Naive thymus-derived CD4-positive, alpha-beta T cell (primary cell): ENCODE data around the gene ZCCHC14. TPM values are rescaled to one million over a fixed set of nuclear protein-coding genes. Genes with fewer than 3 reads are reported as not detected.
"Not testable (repeated sequence)": the region's sequence is repeated elsewhere in the genome, so short reads cannot be mapped to it uniquely, and the experiment has no call there.

ENCODE experiments used
- ATAC-seq: fragments of 150-1000 bp; cut with Tn5 transposase; 2 replicates; pipeline ENCODE4 v1.10.0; 2021; ENCODE audit warnings: mild to moderate bottlenecking, moderate library complexity
- CTCF ChIA-PET: fragments of 350-600 bp; sonication (Branson Sonifier 250); formaldehyde crosslinking; loops from one replicate; lab custom pipeline; 2021; ENCODE audit warnings: antibody characterized with exemption; lab: Charles Lee
- POLR2A ChIA-PET: fragments of 350-600 bp; sonication (Branson Sonifier 250); formaldehyde crosslinking; loops from one replicate; lab custom pipeline; 2021; ENCODE audit warnings: antibody characterized with exemption, inconsistent platforms; lab: Charles Lee
- DNase-seq, 9 donors: peaks; one replicate each; pipeline versions ENCODE4 v3.0.0 to v3.0.0-alpha.2; 2020 to 2022; ENCODE audit warnings: mixed read lengths in 1 of 9
- H3K27ac ChIP-seq: one replicate; pipeline ENCODE4 v1.7.0; 2013; ENCODE audit warnings: mild to moderate bottlenecking, low read depth, low read length, moderate library complexity
- H3K27me3 ChIP-seq, 2 donors: one replicate each; pipeline ENCODE4 v1.7.0; 2013; ENCODE audit warnings: low read length in 2 of 2, mild to moderate bottlenecking in 2 of 2, moderate library complexity in 2 of 2; ENCODE audit not compliant: control insufficient read depth in 2 of 2, insufficient read depth in 2 of 2
- H3K36me3 ChIP-seq, 3 experiments: 1 replicate in 2 of 3; 2 replicates in 1 of 3; pipeline ENCODE4 v1.7.0; 2013; ENCODE audit warnings: low read length in 3 of 3, mild to moderate bottlenecking in 3 of 3, moderate library complexity in 1 of 3; ENCODE audit not compliant: insufficient read depth in 3 of 3, control insufficient read depth in 2 of 3
- H3K4me1 ChIP-seq, 2 donors: one replicate each; pipeline ENCODE4 v1.7.0; 2013; ENCODE audit warnings: low read length in 2 of 2, mild to moderate bottlenecking in 2 of 2, moderate library complexity in 1 of 2; ENCODE audit not compliant: control insufficient read depth in 2 of 2, insufficient read depth in 2 of 2
- H3K4me3 ChIP-seq: 2 replicates; pipeline ENCODE4 v1.7.0; 2013; ENCODE audit warnings: mild to moderate bottlenecking, low read length
- H3K9me3 ChIP-seq, 3 experiments: 1 replicate in 2 of 3; 2 replicates in 1 of 3; pipeline ENCODE4 v1.7.0; 2013; ENCODE audit warnings: low read length in 3 of 3; ENCODE audit not compliant: control insufficient read depth in 2 of 3
- H3K27ac Mint-ChIP-seq, 9 donors: one replicate each; pipeline ENCODE4 v1.8.0; 2020 to 2022; ENCODE audit warnings: mixed read lengths in 9 of 9, mild to moderate bottlenecking in 8 of 9, moderate library complexity in 5 of 9, inconsistent platforms in 2 of 9
- H3K27me3 Mint-ChIP-seq, 5 donors: one replicate each; pipeline ENCODE4 v1.8.0; 2021 to 2022; ENCODE audit warnings: mixed read lengths in 5 of 5, mild to moderate bottlenecking in 1 of 5
- H3K36me3 Mint-ChIP-seq, 5 donors: one replicate each; pipeline ENCODE4 v1.8.0; 2020 to 2022; ENCODE audit warnings: mixed read lengths in 5 of 5, mild to moderate bottlenecking in 3 of 5, inconsistent platforms in 1 of 5
- H3K4me1 Mint-ChIP-seq, 7 donors: one replicate each; pipeline ENCODE4 v1.8.0; 2020 to 2022; ENCODE audit warnings: mixed read lengths in 7 of 7, mild to moderate bottlenecking in 3 of 7, inconsistent platforms in 1 of 7
- H3K4me3 Mint-ChIP-seq, 10 donors: one replicate each; pipeline ENCODE4 v1.8.0; 2020 to 2022; ENCODE audit warnings: mild to moderate bottlenecking in 10 of 10, mixed read lengths in 10 of 10, moderate library complexity in 6 of 10, inconsistent platforms in 2 of 10
- H3K9me3 Mint-ChIP-seq, 11 donors: one replicate each; pipeline ENCODE4 v1.8.0; 2020 to 2022; ENCODE audit warnings: mixed read lengths in 11 of 11, mild to moderate bottlenecking in 4 of 11, inconsistent platforms in 1 of 11, moderate library complexity in 1 of 11
- intact Hi-C, 2 donors: fragments of 100-400 bp; cut with micrococcal nuclease; formaldehyde crosslinking; loops; one replicate each; pipeline ENCODE4 v1.15.1; 2023
- polyA plus RNA-seq, 2 donors: library from polyadenylated mRNA; unstranded; fragments of 300-500 nt; fragmentation: Illumina TruSeq; gene quantifications; one replicate each; pipeline ENCODE4 v1.2.3, GENCODE V29; 2021
- total RNA-seq, 6 experiments: library from RNA in 5 of 6; stranded (reverse) in 5 of 6; gene quantifications; 1 replicate in 5 of 6; 2 replicates in 1 of 6; pipeline ENCODE4 v1.2.3 and lab custom pipeline; 2021 to 2026

ZCCHC14 gene
- total and polyA plus RNA-seq, 7 experiments from 2014 or later = 0.64 to 34.2 (median 18.3) TPM

DNA sequence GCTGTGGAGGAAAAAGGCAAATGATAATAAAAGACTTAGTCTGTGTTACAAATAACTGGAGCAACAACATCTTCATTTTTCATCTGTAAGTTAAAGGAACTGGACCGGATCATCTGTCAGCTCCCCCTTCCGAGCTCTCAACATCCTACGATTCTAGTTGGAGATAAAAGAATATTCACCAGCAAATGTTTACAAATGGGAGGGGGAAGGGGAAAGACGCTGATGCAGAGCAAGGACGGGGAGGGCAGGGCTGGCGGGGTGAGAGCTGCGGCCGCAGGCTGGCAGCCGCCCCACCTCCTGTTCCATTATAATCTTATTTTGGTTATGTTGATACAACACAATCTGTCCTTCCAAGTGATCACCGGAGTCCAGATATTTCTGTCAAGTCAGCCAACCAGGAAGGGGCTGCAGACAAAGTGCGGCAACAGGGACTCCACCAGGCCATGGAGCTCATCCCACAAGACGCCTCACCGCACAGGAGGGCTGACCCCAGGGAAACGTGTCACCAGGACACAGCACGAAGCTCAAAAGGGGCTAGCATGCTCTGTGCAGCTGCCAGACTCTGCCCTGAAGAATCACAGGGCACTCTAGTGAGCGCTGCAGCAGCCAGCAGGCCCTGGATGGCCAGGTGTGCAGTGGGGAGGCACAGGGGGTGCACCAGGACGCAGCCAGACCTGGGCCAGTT, 128.9 kb downstream of the ZCCHC14 start:
- Histone ChIP-seq H3K27me3 (no peaks in the 10 kb centered on the region), H3K4me3 (no peak overlapping the region), H3K4me1 (no peaks in the 10 kb centered on the region), H3K9me3 (no peaks in the 10 kb centered on the region), H3K36me3 (peaks cover 0 to 63% (median 2%) of the 10 kb centered on the region in 3 experiments), H3K27ac (peak overlapping the region; percentile 4)
- Mint-ChIP-seq H3K27ac (peak overlapping the region in 7 of 9 donors; percentile 4 to 82 (median 62)), H3K4me1 (peaks cover 25 to 45% (median 40%) of the 10 kb centered on the region in 7 donors), H3K4me3 (peak overlapping the region in 5 of 10 donors; percentile 9 to 62 (median 47)), H3K27me3 (no peaks in the 10 kb centered on the region), H3K9me3 (no peaks in the 10 kb centered on the region), H3K36me3 (peaks cover 0 to 27% (median 4%) of the 10 kb centered on the region in 5 donors)
- intact Hi-C loops = no loop called here
- CTCF ChIA-PET = interaction anchor here (0.6 kb wide), 1 partner anchor 512 kb away, joined by 3 read pairs; no protein-coding TSS in a partner anchor
- ATAC-seq (no peak), DNase-seq (no peak)
- POLR2A ChIA-PET = no interaction called here

DNA sequence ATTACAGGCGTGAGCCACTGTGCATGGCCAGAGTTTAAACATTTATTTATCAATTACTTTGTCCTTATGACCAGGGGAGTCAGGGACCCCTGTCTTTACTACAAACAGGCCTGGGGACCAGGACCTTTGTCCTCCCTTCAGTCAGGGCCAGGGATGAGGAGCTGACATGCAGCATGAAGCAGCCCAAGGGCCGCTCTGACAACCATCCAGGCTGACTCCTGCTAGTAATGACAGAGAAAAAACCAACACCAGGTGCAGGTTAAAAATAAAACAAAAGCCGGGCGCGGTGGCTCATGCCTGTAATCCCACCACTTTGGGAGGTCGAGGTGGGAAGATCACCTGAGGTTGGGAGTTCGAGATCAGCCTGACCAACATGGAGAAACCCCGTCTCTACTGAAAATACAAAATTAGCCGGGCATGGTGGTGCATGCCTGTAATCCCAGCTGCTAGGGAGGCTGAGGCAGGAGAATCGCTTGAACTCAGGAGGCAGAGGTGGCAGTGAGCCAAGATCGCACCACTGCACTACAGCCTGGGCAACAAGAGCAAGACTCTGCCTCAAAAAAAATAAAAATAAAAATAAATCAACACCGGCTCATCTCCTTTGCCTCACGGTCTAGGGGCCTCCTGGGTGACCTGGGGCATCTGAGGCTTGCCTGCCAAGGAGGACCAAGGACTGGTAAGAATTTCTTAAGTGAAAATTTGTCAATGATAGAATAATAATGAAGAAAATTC, 129.8 kb downstream of the ZCCHC14 start:
- DNase-seq, H3K4me3 Mint-ChIP-seq, CTCF ChIA-PET, ATAC-seq, POLR2A ChIA-PET, H3K27me3 ChIP-seq, H3K4me3 ChIP-seq, H3K27ac ChIP-seq, H3K9me3 ChIP-seq, H3K4me1 ChIP-seq, intact Hi-C loops, H3K27me3 Mint-ChIP-seq, H3K9me3 Mint-ChIP-seq: not testable (repeated sequence)
- H3K36me3 Mint-ChIP-seq = peaks cover under 1 to 37% (median 7%) of the 10 kb centered on the region in 5 donors
- peak overlapping the region in 3 of 9 donors; percentile 4 to 62 (median 14) for H3K27ac Mint-ChIP-seq
- H3K36me3 ChIP-seq = peaks cover 0 to 72% (median 4%) of the 10 kb centered on the region in 3 experiments
- H3K4me1 Mint-ChIP-seq = peaks cover 18 to 36% (median 33%) of the 10 kb centered on the region in 7 donors

DNA sequence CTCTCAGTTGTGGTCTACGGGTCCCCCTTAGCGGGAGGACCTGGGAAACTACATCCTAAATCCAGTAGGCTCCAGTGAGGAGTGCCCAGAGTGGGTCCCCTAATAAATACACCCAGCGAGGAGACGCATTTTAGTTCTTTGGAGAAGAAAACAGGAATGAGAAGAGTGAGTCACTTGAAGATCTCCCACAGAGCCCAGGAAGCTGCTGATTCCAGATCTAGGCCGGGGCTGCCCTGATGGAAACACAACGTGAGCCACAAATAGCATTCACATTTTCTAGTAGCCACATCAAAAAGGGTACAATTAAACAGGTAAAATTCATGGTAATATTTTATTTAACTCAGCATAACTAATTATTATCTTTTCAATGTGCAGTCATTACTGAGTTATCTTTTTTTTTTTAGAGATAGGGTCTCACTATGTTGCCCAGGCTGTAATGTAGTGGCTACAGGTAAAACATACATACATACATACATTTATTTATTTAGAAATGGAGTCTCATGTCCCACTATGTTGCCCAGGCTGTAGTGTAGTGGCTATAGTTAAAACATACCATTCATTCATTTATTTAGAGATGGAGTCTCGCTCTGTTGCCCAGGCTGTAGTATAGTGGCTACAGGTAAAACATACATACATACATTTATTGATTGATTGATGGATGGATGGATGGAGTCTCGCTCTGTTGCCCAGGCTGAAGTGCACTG, 130.8 kb downstream of the ZCCHC14 start:
- CTCF ChIA-PET = no interaction called here
- no peak for DNase-seq
- POLR2A ChIA-PET = no interaction called here
- H3K4me1 Mint-ChIP-seq = peaks cover 10 to 30% (median 24%) of the 10 kb centered on the region in 7 donors
- Histone ChIP-seq H3K36me3 (peaks cover 0 to 70% (median 6%) of the 10 kb centered on the region in 3 experiments), H3K4me1 (no peaks in the 10 kb centered on the region), H3K4me3 (no peak overlapping the region), H3K9me3 (no peaks in the 10 kb centered on the region), H3K27ac (no peak overlapping the region), H3K27me3 (no peaks in the 10 kb centered on the region)
- H3K27me3 Mint-ChIP-seq = no peaks in the 10 kb centered on the region
- no peak for ATAC-seq
- H3K4me3 Mint-ChIP-seq = no peak overlapping the region
- no peak overlapping the region for H3K27ac Mint-ChIP-seq
- intact Hi-C loops = no loop called here
- H3K36me3 Mint-ChIP-seq = peaks cover 1 to 34% (median 8%) of the 10 kb centered on the region in 5 donors
- H3K9me3 Mint-ChIP-seq = no peaks in the 10 kb centered on the region

DNA sequence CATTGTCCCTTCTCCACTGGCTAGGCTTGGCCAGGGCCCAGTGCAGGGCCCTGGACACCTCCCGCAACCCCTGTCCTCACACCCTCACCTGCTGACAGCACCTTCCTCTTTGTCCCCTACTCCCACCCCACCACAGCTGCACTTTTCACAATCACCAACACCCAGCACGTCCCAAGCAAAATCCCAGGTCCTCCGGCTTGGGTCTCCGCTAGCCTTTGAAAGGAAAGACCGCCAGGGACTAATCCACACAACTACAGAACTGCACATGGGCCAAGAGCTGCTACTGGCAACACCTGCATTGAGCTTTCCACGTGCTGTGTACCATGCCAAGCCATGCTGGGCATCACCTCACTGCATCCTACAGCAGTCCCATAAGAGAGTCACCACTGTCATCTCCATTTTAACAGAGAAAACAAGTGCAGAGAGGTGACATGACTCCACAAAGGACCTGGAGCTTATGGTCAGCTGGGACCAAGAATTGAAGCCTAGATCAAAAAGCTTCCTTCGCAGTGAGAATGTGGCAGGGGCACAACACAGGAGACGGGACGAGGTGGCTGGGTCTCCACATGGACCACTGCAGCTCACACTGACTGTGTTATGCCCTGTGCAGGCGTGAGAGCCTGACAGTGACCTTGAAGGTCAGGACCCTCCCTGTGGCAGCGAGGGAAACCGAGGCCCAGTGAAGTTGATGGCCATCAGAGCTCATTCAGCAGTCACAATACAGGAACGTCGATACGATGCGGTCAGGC, 131.8 kb downstream of the ZCCHC14 start:
- no peaks in the 10 kb centered on the region for H3K9me3 ChIP-seq
- H3K4me3 ChIP-seq = no peak overlapping the region
- Mint-ChIP-seq H3K36me3 (peaks cover 1 to 34% (median 8%) of the 10 kb centered on the region in 5 donors), H3K27ac (no peak overlapping the region), H3K9me3 (no peaks in the 10 kb centered on the region), H3K4me1 (peaks cover 5 to 24% (median 17%) of the 10 kb centered on the region in 7 donors), H3K27me3 (no peaks in the 10 kb centered on the region), H3K4me3 (no peak overlapping the region)
- no peaks in the 10 kb centered on the region for H3K27me3 ChIP-seq
- no peak overlapping the region for H3K27ac ChIP-seq
- no peaks in the 10 kb centered on the region for H3K4me1 ChIP-seq
- peaks cover 0 to 66% (median 4%) of the 10 kb centered on the region in 3 experiments for H3K36me3 ChIP-seq
- POLR2A ChIA-PET = no interaction called here
- DNase-seq (no peak), ATAC-seq (no peak)
- intact Hi-C loops = no loop called here
- CTCF ChIA-PET = interaction anchor here (0.8 kb wide), 1 partner anchor 39 kb away, joined by 4 read pairs; no protein-coding TSS in a partner anchor

GRCh38 chr16:87359121-87359520, 133.7 kb downstream of the ZCCHC14 start:
- Mint-ChIP-seq H3K27me3 (no peaks in the 10 kb centered on the region), H3K4me1 (peaks cover 0 to 10% (median 6%) of the 10 kb centered on the region in 7 donors), H3K9me3 (no peaks in the 10 kb centered on the region), H3K36me3 (peaks cover 1 to 34% (median 8%) of the 10 kb centered on the region in 5 donors), H3K4me3 (no peak overlapping the region), H3K27ac (peak overlapping the region in 2 of 9 donors; percentile 17 to 64)
- POLR2A ChIA-PET = no interaction called here
- CTCF ChIA-PET = no interaction called here
- Histone ChIP-seq H3K9me3 (no peaks in the 10 kb centered on the region), H3K4me3 (no peak overlapping the region), H3K4me1 (no peaks in the 10 kb centered on the region), H3K27me3 (no peaks in the 10 kb centered on the region), H3K27ac (no peak overlapping the region), H3K36me3 (peaks cover 0 to 55% (median 4%) of the 10 kb centered on the region in 3 experiments)
- no peak for ATAC-seq
- DNase-seq = no peak
- intact Hi-C loops = no loop called here

DNA sequence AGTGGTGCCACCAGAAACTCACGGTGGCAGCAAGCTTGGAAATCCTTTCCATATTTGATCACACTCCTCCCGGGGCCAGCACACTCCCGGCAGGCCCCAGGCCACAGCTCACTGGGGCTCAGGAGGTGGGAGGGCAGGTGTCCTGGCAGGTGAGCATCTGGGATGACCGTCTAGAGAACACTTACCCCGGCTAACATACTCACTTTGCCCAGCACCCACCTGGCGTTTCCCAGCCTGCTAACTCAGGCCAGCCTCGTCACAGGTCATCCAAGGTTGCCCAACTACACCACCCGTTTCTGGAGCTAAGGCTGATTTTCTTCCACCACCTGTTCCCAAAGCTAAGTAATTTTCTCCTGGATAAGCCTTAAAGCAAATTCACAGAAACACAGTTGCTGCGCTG, 134.1 kb downstream of the ZCCHC14 start:
- H3K4me3 ChIP-seq = no peak overlapping the region
- peaks cover 1 to 34% (median 8%) of the 10 kb centered on the region in 5 donors for H3K36me3 Mint-ChIP-seq
- no peak overlapping the region for H3K27ac ChIP-seq
- no peaks in the 10 kb centered on the region for H3K9me3 ChIP-seq
- H3K4me1 ChIP-seq = no peaks in the 10 kb centered on the region
- no peaks in the 10 kb centered on the region for H3K27me3 ChIP-seq
- H3K4me1 Mint-ChIP-seq = peaks cover 0 to 10% (median 5%) of the 10 kb centered on the region in 7 donors
- intact Hi-C loops = no loop called here
- no peak overlapping the region for H3K27ac Mint-ChIP-seq
- no peaks in the 10 kb centered on the region for H3K27me3 Mint-ChIP-seq
- H3K9me3 Mint-ChIP-seq = no peaks in the 10 kb centered on the region
- CTCF ChIA-PET = no interaction called here
- POLR2A ChIA-PET = no interaction called here
- H3K4me3 Mint-ChIP-seq = no peak overlapping the region
- DNase-seq = no peak
- H3K36me3 ChIP-seq = peaks cover 0 to 52% (median 4%) of the 10 kb centered on the region in 3 experiments
- ATAC-seq = no peak
